Colonic mucosa (tissue), 4 donors: Measurements from ENCODE around the gene UGDH. TPM values are rescaled to one million over a fixed set of nuclear protein-coding genes. Genes with fewer than 3 reads are reported as not detected.
"Not testable (repeated sequence)": the region's sequence is repeated elsewhere in the genome, so short reads cannot be mapped to it uniquely, and the experiment has no call there.

Source experiments
- DNase-seq: peaks from one replicate; pipeline ENCODE4 v3.0.0-alpha.2; 2020
- H3K27ac ChIP-seq: fragments of 200-600 bp; one replicate; pipeline ENCODE4 v1.8.0; 2021
- H3K27me3 ChIP-seq: fragments of 200-600 bp; one replicate; pipeline ENCODE4 v1.8.0; 2021
- H3K36me3 ChIP-seq: fragments of 200-600 bp; one replicate; pipeline ENCODE4 v1.8.0; 2021
- H3K4me1 ChIP-seq: fragments of 200-600 bp; one replicate; pipeline ENCODE4 v1.8.0; 2021; ENCODE audit warnings: mild to moderate bottlenecking
- H3K4me3 ChIP-seq: fragments of 200-600 bp; one replicate; pipeline ENCODE4 v1.8.0; 2021
- H3K9ac ChIP-seq, 2 donors: one replicate each; pipeline ENCODE4 v1.7.0; 2013; ENCODE audit warnings: control low read depth in 2 of 2, low read depth in 2 of 2, low read length in 2 of 2
- H3K9me3 ChIP-seq: fragments of 200-600 bp; one replicate; pipeline ENCODE4 v1.8.0; 2021
- intact Hi-C: fragments of 100-400 bp; cut with DNase I; formaldehyde crosslinking; loops from one replicate; pipeline ENCODE4 v1.14.1; 2022
- total RNA-seq, 2 donors: library from RNA; stranded (reverse); fragmentation: NEBNext Ultra II Directional in 1 of 2; extraction: Animal tissue kit (Norgen Biotek cat#: 25700) in 1 of 2; gene quantifications; one replicate each; pipeline ENCODE4 v1.2.1, GENCODE V29; 2021
- TF ChIP-seq, protein P1 (sequence below): fragments of 200-600 bp; IDR thresholded peaks from one replicate; pipeline ENCODE4 v1.8.0; 2022; ENCODE audit warnings: antibody characterized with exemption, mild to moderate bottlenecking
- donor health status: healthy.
- donor health status: DM: no; HTN: no; CAD: no.
- donor health status: DM: no; HTN: no; CAD: no.

UGDH gene
- total RNA-seq, 2 donors from 2014 or later, result 265 to 328 TPM

DNA sequence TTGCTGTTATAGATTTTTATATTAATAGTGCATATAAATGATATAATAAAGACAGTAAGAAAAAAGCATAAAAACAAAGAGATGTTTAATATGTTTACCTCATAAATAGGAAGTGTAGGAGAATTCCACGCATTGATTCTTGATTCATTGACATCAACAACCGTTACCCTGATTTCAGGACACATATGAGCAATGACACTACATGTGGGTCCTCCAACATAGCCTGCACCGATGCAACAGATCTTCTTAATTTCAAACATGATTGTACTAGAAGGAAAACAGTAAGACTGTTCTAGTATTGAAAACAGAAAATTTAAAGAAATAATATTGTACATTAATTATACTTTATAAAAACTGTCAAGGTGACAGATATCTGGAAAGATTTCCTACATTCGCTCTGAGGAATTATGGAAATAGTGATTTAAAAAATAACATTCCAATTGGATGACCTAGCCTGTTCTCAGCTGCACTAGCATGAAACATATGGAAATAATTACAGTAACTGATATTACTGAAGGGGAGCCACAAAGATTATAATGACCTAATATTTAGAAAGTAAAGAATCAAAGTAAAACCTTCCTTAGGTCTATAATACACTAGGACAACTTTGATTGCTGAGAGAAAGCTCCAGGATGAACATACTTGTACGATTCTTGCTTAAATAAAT is 5.9 kb downstream of the UGDH start:
- no peak overlapping the region for H3K9ac ChIP-seq
- no peaks in the 10 kb centered on the region for H3K36me3 ChIP-seq
- no peaks in the 10 kb centered on the region for H3K4me1 ChIP-seq
- no peak for DNase-seq
- TF ChIP-seq, protein P1, sequence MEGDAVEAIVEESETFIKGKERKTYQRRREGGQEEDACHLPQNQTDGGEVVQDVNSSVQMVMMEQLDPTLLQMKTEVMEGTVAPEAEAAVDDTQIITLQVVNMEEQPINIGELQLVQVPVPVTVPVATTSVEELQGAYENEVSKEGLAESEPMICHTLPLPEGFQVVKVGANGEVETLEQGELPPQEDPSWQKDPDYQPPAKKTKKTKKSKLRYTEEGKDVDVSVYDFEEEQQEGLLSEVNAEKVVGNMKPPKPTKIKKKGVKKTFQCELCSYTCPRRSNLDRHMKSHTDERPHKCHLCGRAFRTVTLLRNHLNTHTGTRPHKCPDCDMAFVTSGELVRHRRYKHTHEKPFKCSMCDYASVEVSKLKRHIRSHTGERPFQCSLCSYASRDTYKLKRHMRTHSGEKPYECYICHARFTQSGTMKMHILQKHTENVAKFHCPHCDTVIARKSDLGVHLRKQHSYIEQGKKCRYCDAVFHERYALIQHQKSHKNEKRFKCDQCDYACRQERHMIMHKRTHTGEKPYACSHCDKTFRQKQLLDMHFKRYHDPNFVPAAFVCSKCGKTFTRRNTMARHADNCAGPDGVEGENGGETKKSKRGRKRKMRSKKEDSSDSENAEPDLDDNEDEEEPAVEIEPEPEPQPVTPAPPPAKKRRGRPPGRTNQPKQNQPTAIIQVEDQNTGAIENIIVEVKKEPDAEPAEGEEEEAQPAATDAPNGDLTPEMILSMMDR, result no peak
- H3K4me3 ChIP-seq, result no peak overlapping the region
- no peak overlapping the region for H3K27ac ChIP-seq
- H3K9me3 ChIP-seq, result no peaks in the 10 kb centered on the region
- intact Hi-C loops, result no loop called here
- no peaks in the 10 kb centered on the region for H3K27me3 ChIP-seq

DNA sequence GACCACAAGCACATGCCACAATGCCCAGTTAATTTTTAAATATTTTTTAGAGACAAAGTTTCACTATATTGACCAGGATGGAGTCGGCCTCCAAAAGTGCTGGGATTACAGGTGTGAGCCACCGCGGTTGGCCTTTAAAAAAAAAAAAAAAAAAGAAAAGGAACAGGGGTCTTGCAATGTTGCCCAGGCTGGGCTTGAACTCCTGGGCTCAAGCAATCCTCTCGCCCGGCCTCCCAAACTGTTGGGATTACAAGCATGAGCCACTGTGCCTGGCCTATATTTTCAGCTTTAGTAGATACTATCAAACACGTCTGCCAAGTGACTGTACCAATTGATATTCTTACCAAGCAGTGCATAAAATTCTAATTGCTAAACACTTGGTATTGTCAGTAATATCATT is 8.8 kb downstream of the UGDH start:
- no peak overlapping the region for H3K9ac ChIP-seq
- H3K27ac ChIP-seq, result no peak overlapping the region
- no peaks in the 10 kb centered on the region for H3K36me3 ChIP-seq
- no peaks in the 10 kb centered on the region for H3K4me1 ChIP-seq
- intact Hi-C loops, result no loop called here
- H3K4me3 ChIP-seq, result no peak overlapping the region
- no peaks in the 10 kb centered on the region for H3K9me3 ChIP-seq
- TF ChIP-seq, protein P1, result no peak
- H3K27me3 ChIP-seq, result no peaks in the 10 kb centered on the region
- DNase-seq, result no peak

DNA sequence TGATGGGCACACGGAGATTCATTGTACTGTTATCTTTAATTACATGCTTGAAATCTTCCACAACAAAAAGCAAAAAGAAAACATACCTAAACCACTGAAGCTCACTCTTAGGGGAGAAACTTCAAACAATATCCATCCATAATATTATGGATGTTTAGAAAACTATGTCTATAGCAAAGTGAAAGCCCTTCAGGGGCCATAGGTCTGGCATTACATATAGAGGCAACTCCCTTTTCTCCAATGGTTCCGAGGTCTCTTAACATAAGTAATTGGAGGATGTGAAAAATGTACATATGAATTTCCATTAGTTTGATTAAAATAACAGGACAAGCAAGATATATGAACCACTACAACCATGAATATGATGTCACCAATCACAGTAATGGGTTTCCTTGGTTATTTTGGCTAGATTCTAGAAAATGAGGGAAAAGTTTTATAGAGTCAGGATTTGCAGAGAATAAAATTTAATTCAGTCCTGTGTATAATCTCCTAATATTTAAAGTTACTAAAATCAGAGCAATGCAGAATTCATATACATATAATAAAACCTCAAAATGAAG is 10.8 kb downstream of the UGDH start:
- Histone ChIP-seq H3K36me3 (peaks cover 4% of the 10 kb centered on the region), H3K9me3 (no peaks in the 10 kb centered on the region), H3K27me3 (no peaks in the 10 kb centered on the region), H3K27ac (no peak overlapping the region), H3K4me1 (no peaks in the 10 kb centered on the region), H3K9ac (no peak overlapping the region), H3K4me3 (no peak overlapping the region)
- DNase-seq, result no peak
- intact Hi-C loops, result no loop called here
- TF ChIP-seq, protein P1, result no peak

DNA sequence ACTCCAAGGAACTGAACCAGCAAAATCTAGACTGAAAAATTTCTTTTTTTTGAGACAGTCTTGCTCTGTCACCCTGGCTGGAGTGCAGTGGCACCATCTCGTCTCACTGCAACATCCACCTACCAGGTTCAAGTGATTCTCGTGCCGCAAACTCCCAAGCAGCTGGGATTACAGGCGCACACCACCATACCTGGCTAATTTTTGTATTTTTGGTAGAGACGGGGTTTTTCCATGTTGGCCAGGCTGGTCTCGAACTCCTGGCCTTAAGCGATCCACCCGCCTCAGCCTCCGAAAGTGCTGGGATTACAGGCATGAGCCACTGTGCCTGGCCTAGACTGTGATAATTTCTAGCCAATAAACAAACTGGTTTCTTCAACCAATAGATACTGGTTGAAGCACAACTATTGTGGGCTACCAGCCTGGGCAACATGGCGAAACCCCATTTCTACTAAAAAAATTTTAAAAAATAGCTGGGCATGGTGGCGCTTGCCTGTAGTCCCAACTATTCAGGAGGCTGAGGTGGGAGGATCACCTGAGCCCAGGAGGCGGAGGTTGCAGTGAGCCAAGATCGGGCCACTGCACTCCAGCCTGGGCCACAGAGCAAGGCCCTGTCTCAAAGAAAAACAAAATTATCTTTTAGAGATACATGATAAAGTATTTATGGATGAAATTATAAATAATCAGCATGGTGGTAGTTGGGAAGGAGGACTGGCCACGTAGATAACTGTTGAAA is 11.4 kb downstream of the UGDH start:
- DNase-seq, intact Hi-C loops, H3K4me3 ChIP-seq, H3K4me1 ChIP-seq, H3K9me3 ChIP-seq, H3K9ac ChIP-seq, H3K36me3 ChIP-seq, H3K27me3 ChIP-seq: not testable (repeated sequence)
- H3K27ac ChIP-seq, result peak overlapping the region; percentile 37

DNA sequence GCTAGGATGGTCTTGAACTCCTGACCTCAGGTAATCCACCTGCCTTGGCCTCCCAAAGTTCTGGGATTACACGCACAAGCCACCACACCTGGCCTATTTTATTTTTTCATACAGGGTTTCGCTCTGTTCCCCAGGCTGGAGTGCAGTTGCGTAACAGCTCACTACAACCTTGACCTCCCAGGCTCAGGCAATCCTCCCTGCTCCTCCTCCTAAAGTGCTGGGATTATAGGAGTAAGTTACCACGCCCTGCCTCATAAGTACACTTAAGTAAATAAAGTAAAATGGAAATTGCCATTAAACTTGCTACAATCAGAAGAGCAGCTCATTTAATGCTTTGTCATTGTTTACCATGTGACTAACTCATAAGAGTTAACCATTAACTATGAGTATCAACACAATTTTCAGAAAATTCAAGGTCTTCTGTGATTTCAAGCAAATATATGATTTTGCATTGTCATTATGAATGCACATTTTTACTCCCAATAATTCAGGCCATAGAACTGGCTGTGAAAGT is 12.3 kb downstream of the UGDH start:
- peaks cover 10% of the 10 kb centered on the region for H3K36me3 ChIP-seq
- no peaks in the 10 kb centered on the region for H3K4me1 ChIP-seq
- H3K9me3 ChIP-seq, result no peaks in the 10 kb centered on the region
- no peaks in the 10 kb centered on the region for H3K27me3 ChIP-seq
- no peak overlapping the region for H3K9ac ChIP-seq
- TF ChIP-seq, protein P1, result no peak
- H3K27ac ChIP-seq, result peak overlapping the region; percentile 37
- no peak overlapping the region for H3K4me3 ChIP-seq
- intact Hi-C loops, result no loop called here
- peak; percentile 85 for DNase-seq

DNA sequence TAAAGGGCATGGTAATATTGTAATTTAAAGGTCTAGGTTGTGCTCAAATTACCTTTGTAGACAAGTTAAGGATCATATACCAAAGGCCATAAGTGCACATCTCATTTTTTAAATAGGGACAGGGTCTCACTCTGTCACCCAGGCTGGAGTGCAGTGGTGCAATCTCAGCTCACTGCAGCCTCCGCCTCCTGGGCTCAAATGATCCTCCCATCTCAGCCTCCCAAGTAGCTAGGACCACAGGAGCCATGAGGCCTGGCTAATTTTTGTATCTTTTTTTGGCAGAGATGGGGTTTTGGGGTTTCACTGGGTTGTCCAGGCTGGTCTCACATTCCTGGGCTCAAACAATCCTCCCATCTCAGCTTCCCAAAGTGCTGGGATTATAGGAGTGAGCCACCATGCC is 13.0 kb downstream of the UGDH start:
- H3K4me3 ChIP-seq, DNase-seq, H3K27me3 ChIP-seq, intact Hi-C loops, H3K4me1 ChIP-seq, H3K9me3 ChIP-seq, H3K9ac ChIP-seq: not testable (repeated sequence)
- H3K27ac ChIP-seq, result peak overlapping the region; percentile 28
- peaks cover 10% of the 10 kb centered on the region for H3K36me3 ChIP-seq
